Upper lobe of left lung (tissue), 6 donors: ENCODE measurements around the gene SEMA4D. TPM values are rescaled to one million over a fixed set of nuclear protein-coding genes. Genes with fewer than 3 reads are reported as not detected.

Source experiments
- ATAC-seq, 2 donors: fragments of 200-7000 bp; cut with Tn5 transposase; one replicate each; pipeline ENCODE4 v1.9.1; 2022; ENCODE audit warnings: mild to moderate bottlenecking in 2 of 2, moderate library complexity in 2 of 2; ENCODE audit not compliant: low FRiP score in 2 of 2
- DNase-seq, 2 donors: peaks; one replicate each; pipeline ENCODE4 v3.0.0-alpha.2; 2019 to 2020
- H3K27ac ChIP-seq, 4 donors: fragments of 200-600 bp; sonication (generic); one replicate each; pipeline ENCODE4 v1.5.1; 2016 to 2019
- H3K27me3 ChIP-seq, 4 donors: fragments of 200-600 bp; sonication (generic); one replicate each; pipeline ENCODE4 v1.5.1; 2017 to 2019
- H3K36me3 ChIP-seq, 4 donors: fragments of 200-600 bp; sonication (generic); one replicate each; pipeline ENCODE4 v1.5.1; 2016 to 2019
- H3K4me1 ChIP-seq, 4 donors: fragments of 200-600 bp; sonication (generic); one replicate each; pipeline ENCODE4 v1.5.1; 2018 to 2019
- H3K4me3 ChIP-seq, 4 donors: fragments of 200-600 bp; sonication (generic); one replicate each; pipeline ENCODE4 v1.5.1; 2017 to 2019; ENCODE audit warnings: mild to moderate bottlenecking in 2 of 4, moderate library complexity in 1 of 4
- H3K9me3 ChIP-seq, 4 donors: fragments of 200-600 bp; sonication (generic); one replicate each; pipeline ENCODE4 v1.5.1; 2018 to 2019
- CTCF ChIP-seq, 6 experiments: fragments of 450-650 bp in 4 of 6; fragments of 200-600 bp in 2 of 6; sonication (generic) in 2 of 6; IDR thresholded peaks; one replicate each; pipeline ENCODE4 v1.5.1; 2016 to 2019; ENCODE audit warnings: antibody characterized with exemption in 6 of 6
- EP300 ChIP-seq, 4 donors: sonication (generic); formaldehyde crosslinking; IDR thresholded peaks; one replicate each; pipeline ENCODE4 v1.5.1; 2017; ENCODE audit warnings: antibody characterized with exemption in 4 of 4, control low read depth in 2 of 4
- POLR2A ChIP-seq, 4 donors: fragments of 450-650 bp; IDR thresholded peaks; one replicate each; pipeline ENCODE4 v1.5.1; 2016 to 2017; ENCODE audit warnings: antibody characterized with exemption in 4 of 4, mild to moderate bottlenecking in 2 of 4
- POLR2AphosphoS5 ChIP-seq, 2 donors: sonication (generic); formaldehyde crosslinking; IDR thresholded peaks; one replicate each; pipeline ENCODE4 v1.5.1; 2017; ENCODE audit warnings: antibody characterized with exemption in 2 of 2
- WGBS, 2 donors: methylation state at CpG; one replicate each; pipeline ENCODE4 v1.1.5; 2017 to 2018; 5-methylcytosine and 5-hydroxymethylcytosine counted together
- total RNA-seq, 6 donors: library from RNA; depleted of rRNA in 4 of 6; stranded (reverse); fragments of >200 nt in 4 of 6; gene quantifications; one replicate each; pipeline versions ENCODE4 v1.1.0 to v1.2.1, GENCODE V29; 2016 to 2021
- donor health status: DM: no; HTN: no; CAD: no; lungs with moderate emphysema.
- donor health status: DM: no; HTN: yes; CAD: no; lungs with severe emphysema.

SEMA4D gene
- total RNA-seq, 6 donors from 2014 or later: 24.6 to 61.3 (median 41.8) TPM

GRCh38 chr9:89410022-89410421, 87.9 kb downstream of the SEMA4D start:
- TF ChIP-seq POLR2A (IDR thresholded peaks at IDR 0.05) (no peak), POLR2AphosphoS5 (IDR thresholded peaks at IDR 0.05) (no peak), CTCF (IDR thresholded peaks at IDR 0.05) (no peak), EP300 (IDR thresholded peaks at IDR 0.05) (no peak)
- H3K4me1 ChIP-seq: peaks cover 3 to 23% (median 20%) of the 10 kb centered on the region in 4 donors
- no peak for DNase-seq
- no peaks in the 10 kb centered on the region for H3K36me3 ChIP-seq
- H3K4me3 ChIP-seq: no peak overlapping the region
- H3K9me3 ChIP-seq: no peaks in the 10 kb centered on the region
- WGBS, 2 donors: 78 to 79% methylated on average over 8 of the region's 8 CpGs
- no peak for ATAC-seq
- H3K27me3 ChIP-seq: no peaks in the 10 kb centered on the region
- no peak overlapping the region for H3K27ac ChIP-seq

GRCh38 chr9:89409466-89409865, 88.4 kb downstream of the SEMA4D start:
- ATAC-seq: no peak
- WGBS, 2 donors: 70 to 82% methylated on average over 4 of the region's 4 CpGs
- Histone ChIP-seq H3K36me3 (no peaks in the 10 kb centered on the region), H3K9me3 (no peaks in the 10 kb centered on the region), H3K27me3 (no peaks in the 10 kb centered on the region), H3K27ac (no peak overlapping the region), H3K4me1 (peaks cover 3 to 23% (median 20%) of the 10 kb centered on the region in 4 donors), H3K4me3 (no peak overlapping the region)
- DNase-seq: no peak
- TF ChIP-seq POLR2AphosphoS5 (IDR thresholded peaks at IDR 0.05): no peak

GRCh38 chr9:89408628-89409101, 89.2 kb downstream of the SEMA4D start:
- peak overlapping the region in 1 of 4 donors; percentile 16 for H3K27ac ChIP-seq
- DNase-seq: no peak
- H3K36me3 ChIP-seq: no peaks in the 10 kb centered on the region
- 61 to 65% methylated on average over 9 to 12 of the region's 12 CpGs for WGBS, 2 donors
- H3K9me3 ChIP-seq: no peaks in the 10 kb centered on the region
- H3K27me3 ChIP-seq: no peaks in the 10 kb centered on the region
- no peak overlapping the region for H3K4me3 ChIP-seq
- H3K4me1 ChIP-seq: peaks cover 3 to 23% (median 20%) of the 10 kb centered on the region in 4 donors
- TF ChIP-seq POLR2AphosphoS5 (IDR thresholded peaks at IDR 0.05) (no peak), CTCF (IDR thresholded peaks at IDR 0.05) (no peak), EP300 (IDR thresholded peaks at IDR 0.05) (no peak), POLR2A (IDR thresholded peaks at IDR 0.05) (no peak)
- ATAC-seq: peak in 1 of 2 donors; percentile 34

- Histone ChIP-seq H3K4me3 (no peak overlapping the region), H3K36me3 (peaks cover 0 to 10% (median 3%) of the 10 kb centered on the region in 4 donors), H3K4me1 (peaks cover 3 to 23% (median 20%) of the 10 kb centered on the region in 4 donors), H3K9me3 (no peaks in the 10 kb centered on the region), H3K27ac (peak overlapping the region in 1 of 4 donors; percentile 59), H3K27me3 (no peaks in the 10 kb centered on the region)
- DNase-seq: no peak
- 20 to 70% methylated on average over 1 to 2 of the region's 2 CpGs for WGBS, 2 donors
- ATAC-seq: no peak
- TF ChIP-seq CTCF (IDR thresholded peaks at IDR 0.05): no peak
- TF ChIP-seq POLR2A (IDR thresholded peaks at IDR 0.05): no peak
- no peak for TF ChIP-seq POLR2AphosphoS5 (IDR thresholded peaks at IDR 0.05)
- TF ChIP-seq EP300 (IDR thresholded peaks at IDR 0.05): no peak
Measured at GRCh38 chr9:89407070-89407469, 90.8 kb downstream of the SEMA4D start.

GRCh38 chr9:89405826-89406225, 92.1 kb downstream of the SEMA4D start:
- H3K4me1 ChIP-seq: peaks cover 3 to 24% (median 20%) of the 10 kb centered on the region in 4 donors
- no peaks in the 10 kb centered on the region for H3K27me3 ChIP-seq
- peaks cover 0 to 15% (median 5%) of the 10 kb centered on the region in 4 donors for H3K36me3 ChIP-seq
- DNase-seq (peak; percentile 49 to 56), ATAC-seq (peak; percentile 48 to 61)
- 42 to 47% methylated on average over 11 of the region's 11 CpGs for WGBS, 2 donors
- H3K9me3 ChIP-seq: no peaks in the 10 kb centered on the region
- peak overlapping the region in 3 of 4 donors; percentile 44 to 59 (median 55) for H3K27ac ChIP-seq
- H3K4me3 ChIP-seq: peak overlapping the region in 2 of 4 donors; percentile 5 to 23
- TF ChIP-seq EP300 (IDR thresholded peaks at IDR 0.05) (no peak), POLR2AphosphoS5 (IDR thresholded peaks at IDR 0.05) (no peak), CTCF (IDR thresholded peaks at IDR 0.05) (no peak), POLR2A (IDR thresholded peaks at IDR 0.05) (no peak)
